ENCODE measurements around the gene GALNT10. TPM values are rescaled to one million over a fixed set of nuclear protein-coding genes. Genes with fewer than 3 reads are reported as not detected.
A peak's percentile ranks its signal among the peaks of the same experiment; 100 is the strongest.

The GALNT10 gene
- total RNA-seq, 1 donor from 2014 or later = 96.1 TPM

GRCh38 chr5:154403776-154404387, 213.3 kb downstream of the GALNT10 start:
- Mint-ChIP-seq H3K27me3 (ENCODE audit: low read depth, unreplicated experiment) (no peaks in the 10 kb centered on the region), H3K36me3 (ENCODE audit: low read depth, unreplicated experiment) (peaks cover 9% of the 10 kb centered on the region), H3K27ac (ENCODE audit: unreplicated experiment) (no peak overlapping the region), H3K4me1 (ENCODE audit: low read depth, unreplicated experiment) (peaks cover 11% of the 10 kb centered on the region), H3K4me3 (ENCODE audit: unreplicated experiment) (no peak overlapping the region), H3K9me3 (ENCODE audit: unreplicated experiment) (no peaks in the 10 kb centered on the region)
- H3K79me2 ChIP-seq (ENCODE audit: insufficient read depth, low read length) = no peaks in the 10 kb centered on the region
- no peak overlapping the region for H3K9ac ChIP-seq (ENCODE audit: low read length)
- FAIRE-seq = no peak
- DNase-seq (ENCODE audit: low read depth) = no peak
- H3K27ac ChIP-seq (ENCODE audit: low read depth, low read length) = no peak overlapping the region
- H3K27me3 ChIP-seq (ENCODE audit: insufficient read depth, low read length) = no peaks in the 10 kb centered on the region
- H3K36me3 ChIP-seq (ENCODE audit: insufficient read depth, low read length) = peaks cover 7% of the 10 kb centered on the region
- no peak overlapping the region for H3K4me2 ChIP-seq (ENCODE audit: low read length)
- no peak overlapping the region for H3K4me3 ChIP-seq (ENCODE audit: insufficient read depth, low read depth, low read length)
- H3K9me3 ChIP-seq (ENCODE audit: insufficient read depth, low read depth, low read length) = no peaks in the 10 kb centered on the region
- peaks cover 10% of the 10 kb centered on the region for H3K4me1 ChIP-seq (ENCODE audit: insufficient read depth, low read length)
- H2AFZ ChIP-seq (ENCODE audit: low read depth, low read length) = no peak overlapping the region
- TF ChIP-seq CTCF (IDR thresholded peaks at IDR 0.05; ENCODE audit: insufficient read depth, low read depth, low read length) (no peak), EZH2 (IDR thresholded peaks at IDR 0.05; ENCODE audit: insufficient read depth, low read length) (no peak)
- H4K20me1 ChIP-seq (ENCODE audit: insufficient read depth, low read length) = no peaks in the 10 kb centered on the region

- Mint-ChIP-seq H3K9me3 (ENCODE audit: unreplicated experiment) (no peaks in the 10 kb centered on the region), H3K27ac (ENCODE audit: unreplicated experiment) (peak overlapping the region; percentile 58), H3K36me3 (ENCODE audit: low read depth, unreplicated experiment) (peaks cover 4% of the 10 kb centered on the region), H3K4me1 (ENCODE audit: low read depth, unreplicated experiment) (peaks cover 11% of the 10 kb centered on the region), H3K4me3 (ENCODE audit: unreplicated experiment) (peak overlapping the region; percentile 57), H3K27me3 (ENCODE audit: low read depth, unreplicated experiment) (no peaks in the 10 kb centered on the region)
- Histone ChIP-seq H3K27me3 (ENCODE audit: insufficient read depth, low read length) (no peaks in the 10 kb centered on the region), H2AFZ (ENCODE audit: low read depth, low read length) (peak overlapping the region; percentile 73), H3K79me2 (ENCODE audit: insufficient read depth, low read length) (no peaks in the 10 kb centered on the region), H3K27ac (ENCODE audit: low read depth, low read length) (no peak overlapping the region), H3K36me3 (ENCODE audit: insufficient read depth, low read length) (peaks cover 14% of the 10 kb centered on the region), H4K20me1 (ENCODE audit: insufficient read depth, low read length) (no peaks in the 10 kb centered on the region), H3K4me1 (ENCODE audit: insufficient read depth, low read length) (peaks cover 10% of the 10 kb centered on the region), H3K4me3 (ENCODE audit: insufficient read depth, low read depth, low read length) (peak overlapping the region; percentile 8), H3K9me3 (ENCODE audit: insufficient read depth, low read depth, low read length) (no peaks in the 10 kb centered on the region), H3K4me2 (ENCODE audit: low read length) (peak overlapping the region; percentile 82), H3K9ac (ENCODE audit: low read length) (peak overlapping the region; percentile 63)
- FAIRE-seq (no peak), DNase-seq (ENCODE audit: low read depth) (peak; percentile 53)
- TF ChIP-seq CTCF (IDR thresholded peaks at IDR 0.05; ENCODE audit: insufficient read depth, low read depth, low read length) (peak; percentile 69), EZH2 (IDR thresholded peaks at IDR 0.05; ENCODE audit: insufficient read depth, low read length) (no peak)
These were observed 214.7 kb downstream of the GALNT10 start for GRCh38 chr5:154405078-154405792.

- TF ChIP-seq CTCF (IDR thresholded peaks at IDR 0.05; ENCODE audit: insufficient read depth, low read depth, low read length) (no peak), EZH2 (IDR thresholded peaks at IDR 0.05; ENCODE audit: insufficient read depth, low read length) (no peak)
- Histone ChIP-seq H3K9me3 (ENCODE audit: insufficient read depth, low read depth, low read length) (no peaks in the 10 kb centered on the region), H2AFZ (ENCODE audit: low read depth, low read length) (no peak overlapping the region), H3K36me3 (ENCODE audit: insufficient read depth, low read length) (peaks cover 10% of the 10 kb centered on the region), H3K9ac (ENCODE audit: low read length) (no peak overlapping the region), H3K4me2 (ENCODE audit: low read length) (no peak overlapping the region), H3K27me3 (ENCODE audit: insufficient read depth, low read length) (no peaks in the 10 kb centered on the region), H3K4me3 (ENCODE audit: insufficient read depth, low read depth, low read length) (no peak overlapping the region), H3K4me1 (ENCODE audit: insufficient read depth, low read length) (peaks cover 10% of the 10 kb centered on the region), H3K27ac (ENCODE audit: low read depth, low read length) (no peak overlapping the region), H4K20me1 (ENCODE audit: insufficient read depth, low read length) (no peaks in the 10 kb centered on the region), H3K79me2 (ENCODE audit: insufficient read depth, low read length) (no peaks in the 10 kb centered on the region)
- DNase-seq (ENCODE audit: low read depth) (peak; percentile 87), FAIRE-seq (no peak)
- Mint-ChIP-seq H3K4me1 (ENCODE audit: low read depth, unreplicated experiment) (peaks cover 11% of the 10 kb centered on the region), H3K4me3 (ENCODE audit: unreplicated experiment) (no peak overlapping the region), H3K27me3 (ENCODE audit: low read depth, unreplicated experiment) (no peaks in the 10 kb centered on the region), H3K27ac (ENCODE audit: unreplicated experiment) (no peak overlapping the region), H3K36me3 (ENCODE audit: low read depth, unreplicated experiment) (peaks cover 7% of the 10 kb centered on the region), H3K9me3 (ENCODE audit: unreplicated experiment) (no peaks in the 10 kb centered on the region)
These were observed 215.7 kb downstream of the GALNT10 start for GRCh38 chr5:154406231-154406630.
